Parathyroid adenoma (tissue), 2 donors: ENCODE measurements around the gene DEPDC7.
"Not testable (repeated sequence)": the region's sequence is repeated elsewhere in the genome, so short reads cannot be mapped to it uniquely, and the experiment has no call there.

ENCODE experiments used
- H2AFZ ChIP-seq: fragments of 300-600 bp; sonication (generic); one replicate; pipeline ENCODE4 v1.7.0; 2017; ENCODE audit warnings: antibody characterized with exemption, mild to moderate bottlenecking
- H3K27ac ChIP-seq: fragments of 300-600 bp; sonication (generic); one replicate; pipeline ENCODE4 v1.7.0; 2017
- H3K27me3 ChIP-seq: fragments of 300-600 bp; sonication (generic); one replicate; pipeline ENCODE4 v1.7.0; 2017; ENCODE audit warnings: low read length; ENCODE audit not compliant: control insufficient read depth, insufficient read depth
- H3K36me3 ChIP-seq: fragments of 300-600 bp; sonication (generic); one replicate; pipeline ENCODE4 v1.7.0; 2017; ENCODE audit warnings: low read length; ENCODE audit not compliant: control insufficient read depth, insufficient read depth
- H3K4me1 ChIP-seq: fragments of 300-600 bp; sonication (generic); one replicate; pipeline ENCODE4 v1.7.0; 2017; ENCODE audit warnings: control low read depth
- H3K4me2 ChIP-seq: fragments of 300-600 bp; sonication (generic); one replicate; pipeline ENCODE4 v1.7.0; 2017; ENCODE audit warnings: low read length
- H3K4me3 ChIP-seq: fragments of 300-600 bp; sonication (generic); one replicate; pipeline ENCODE4 v1.7.0; 2017; ENCODE audit warnings: low read depth, low read length
- H3K79me2 ChIP-seq: fragments of 300-600 bp; sonication (generic); one replicate; pipeline ENCODE4 v1.7.0; 2017; ENCODE audit warnings: control low read depth
- H3K9ac ChIP-seq: fragments of 300-600 bp; sonication (generic); one replicate; pipeline ENCODE4 v1.7.0; 2017; ENCODE audit warnings: mild to moderate bottlenecking
- H3K9me3 ChIP-seq: fragments of 300-600 bp; sonication (generic); one replicate; pipeline ENCODE4 v1.7.0; 2017; ENCODE audit warnings: low read length; ENCODE audit not compliant: control insufficient read depth
- TF ChIP-seq, protein P1 (sequence below): fragments of 300-600 bp; sonication (generic); IDR thresholded peaks from one replicate; pipeline ENCODE4 v1.7.0; 2017; ENCODE audit warnings: antibody characterized with exemption, mild to moderate bottlenecking
- donor health status: primary hyperparathyroidism.

Gene DEPDC7

DNA sequence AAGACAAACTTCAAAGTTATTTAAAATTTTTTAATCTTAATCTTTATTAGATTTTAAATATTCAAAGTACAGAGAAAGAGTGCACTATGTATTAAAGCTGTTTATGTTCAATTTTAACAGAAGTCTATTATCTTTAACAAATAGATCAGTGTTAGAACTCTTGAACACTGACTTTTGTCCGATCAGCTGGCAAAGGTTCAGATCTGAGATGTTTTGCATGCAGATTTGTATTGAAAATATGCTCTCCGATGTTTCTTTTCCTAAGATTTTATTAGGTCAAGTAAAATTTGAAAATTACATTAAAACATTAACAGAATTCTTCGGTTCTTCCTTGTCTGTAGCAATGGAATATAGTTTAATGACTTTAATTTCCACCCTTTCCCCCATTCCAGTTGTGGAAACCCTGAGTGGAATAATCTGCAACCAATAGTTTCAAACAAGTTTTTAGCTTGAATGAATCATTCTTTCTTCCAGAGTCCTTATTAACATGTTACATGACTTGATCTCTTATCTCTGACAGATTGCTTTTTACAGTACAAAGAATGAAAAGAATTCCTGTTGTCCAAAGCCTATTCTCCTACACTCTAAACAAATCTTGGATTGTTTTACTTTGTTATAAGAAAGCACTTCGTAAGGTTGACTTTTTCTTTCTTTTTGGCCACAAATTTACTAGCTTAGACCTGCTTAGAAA is 12.3 kb downstream of the DEPDC7 start:
- Histone ChIP-seq H3K27me3 (no peaks in the 10 kb centered on the region), H2AFZ (no peak overlapping the region), H3K4me3 (no peak overlapping the region), H3K27ac (no peak overlapping the region), H3K4me1 (no peaks in the 10 kb centered on the region), H3K4me2 (no peak overlapping the region), H3K9ac (no peak overlapping the region), H3K36me3 (no peaks in the 10 kb centered on the region), H3K9me3 (no peaks in the 10 kb centered on the region), H3K79me2 (no peaks in the 10 kb centered on the region)
- TF ChIP-seq, protein P1, sequence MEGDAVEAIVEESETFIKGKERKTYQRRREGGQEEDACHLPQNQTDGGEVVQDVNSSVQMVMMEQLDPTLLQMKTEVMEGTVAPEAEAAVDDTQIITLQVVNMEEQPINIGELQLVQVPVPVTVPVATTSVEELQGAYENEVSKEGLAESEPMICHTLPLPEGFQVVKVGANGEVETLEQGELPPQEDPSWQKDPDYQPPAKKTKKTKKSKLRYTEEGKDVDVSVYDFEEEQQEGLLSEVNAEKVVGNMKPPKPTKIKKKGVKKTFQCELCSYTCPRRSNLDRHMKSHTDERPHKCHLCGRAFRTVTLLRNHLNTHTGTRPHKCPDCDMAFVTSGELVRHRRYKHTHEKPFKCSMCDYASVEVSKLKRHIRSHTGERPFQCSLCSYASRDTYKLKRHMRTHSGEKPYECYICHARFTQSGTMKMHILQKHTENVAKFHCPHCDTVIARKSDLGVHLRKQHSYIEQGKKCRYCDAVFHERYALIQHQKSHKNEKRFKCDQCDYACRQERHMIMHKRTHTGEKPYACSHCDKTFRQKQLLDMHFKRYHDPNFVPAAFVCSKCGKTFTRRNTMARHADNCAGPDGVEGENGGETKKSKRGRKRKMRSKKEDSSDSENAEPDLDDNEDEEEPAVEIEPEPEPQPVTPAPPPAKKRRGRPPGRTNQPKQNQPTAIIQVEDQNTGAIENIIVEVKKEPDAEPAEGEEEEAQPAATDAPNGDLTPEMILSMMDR, result no peak

DNA sequence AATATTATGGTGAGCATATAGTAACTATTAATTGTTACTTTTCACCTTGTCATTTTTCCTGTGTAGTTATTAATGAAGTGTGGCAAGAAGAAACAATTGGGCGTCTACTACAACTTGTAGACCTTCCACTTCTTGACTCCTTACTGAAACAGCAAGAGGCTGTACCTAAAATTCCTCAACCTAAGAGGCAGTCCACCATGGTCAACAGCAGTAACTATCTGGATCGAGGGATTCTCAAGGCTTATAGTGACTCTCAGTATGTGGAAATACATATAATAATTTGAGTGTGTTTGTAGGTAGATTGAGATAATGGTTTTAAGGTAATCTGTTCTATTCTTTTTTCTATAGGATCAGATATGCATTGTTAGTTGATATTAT is 12.8 kb downstream of the DEPDC7 start:
- Histone ChIP-seq H3K79me2 (no peaks in the 10 kb centered on the region), H3K27ac (no peak overlapping the region)

DNA sequence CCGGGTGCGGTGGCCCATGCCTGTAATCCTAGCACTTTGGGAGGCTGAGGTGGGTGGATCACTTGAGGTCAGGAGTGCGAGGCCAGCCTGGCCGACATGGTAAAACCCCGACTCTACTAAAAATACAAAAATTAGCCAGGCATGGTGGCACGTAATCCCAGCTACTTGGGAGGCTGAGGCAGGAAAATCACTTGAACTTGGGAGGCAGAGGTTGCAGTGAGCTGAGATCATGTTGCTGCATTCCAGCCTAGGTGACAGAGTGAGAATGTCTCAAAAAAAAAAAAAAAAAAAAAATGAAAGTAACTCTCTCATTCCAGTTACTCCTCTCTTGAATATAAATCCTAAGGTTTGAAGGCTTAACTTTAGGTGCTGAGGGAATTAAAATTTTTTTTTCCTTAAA is 13.5 kb downstream of the DEPDC7 start:
- H3K9me3 ChIP-seq, H3K4me3 ChIP-seq, H3K9ac ChIP-seq, H3K79me2 ChIP-seq, H3K4me1 ChIP-seq, H3K36me3 ChIP-seq, H2AFZ ChIP-seq, H3K27ac ChIP-seq, H3K27me3 ChIP-seq, H3K4me2 ChIP-seq: not testable (repeated sequence)

More for the DNA sequence above, 12.8 kb downstream of the DEPDC7 start:
- TF ChIP-seq, protein P1, result no peak
- H3K9ac ChIP-seq, result no peak overlapping the region
- H3K4me3 ChIP-seq, result no peak overlapping the region
- no peak overlapping the region for H2AFZ ChIP-seq
- no peaks in the 10 kb centered on the region for H3K9me3 ChIP-seq
- no peak overlapping the region for H3K4me2 ChIP-seq
- H3K4me1 ChIP-seq, result no peaks in the 10 kb centered on the region
- H3K27me3 ChIP-seq, result no peaks in the 10 kb centered on the region
- H3K36me3 ChIP-seq, result no peaks in the 10 kb centered on the region

DNA sequence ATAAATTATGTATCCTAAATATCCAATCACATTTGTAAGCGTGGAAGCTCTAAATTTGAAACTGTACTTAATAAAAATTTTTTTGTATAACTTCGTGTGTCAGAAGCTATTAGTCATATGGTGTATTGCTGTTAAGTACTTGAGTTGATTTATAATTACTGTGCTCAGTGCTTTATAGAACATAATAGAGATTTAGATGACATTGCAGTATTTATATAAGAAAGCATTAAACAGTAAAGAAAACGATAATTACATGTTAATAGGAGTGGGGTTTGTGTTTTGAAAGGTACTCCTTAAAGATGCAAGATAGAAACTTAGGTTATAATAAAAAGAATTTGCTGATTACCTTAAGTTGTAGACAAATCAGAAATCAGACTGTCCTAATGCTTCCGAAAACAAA is 17.8 kb downstream of the DEPDC7 start:
- Histone ChIP-seq H3K27ac (no peak overlapping the region), H3K9ac (no peak overlapping the region), H3K9me3 (no peaks in the 10 kb centered on the region), H3K27me3 (no peaks in the 10 kb centered on the region), H3K79me2 (no peaks in the 10 kb centered on the region), H3K4me1 (no peaks in the 10 kb centered on the region), H3K4me3 (no peak overlapping the region), H2AFZ (no peak overlapping the region), H3K36me3 (no peaks in the 10 kb centered on the region), H3K4me2 (no peak overlapping the region)
- TF ChIP-seq, protein P1, result no peak

DNA sequence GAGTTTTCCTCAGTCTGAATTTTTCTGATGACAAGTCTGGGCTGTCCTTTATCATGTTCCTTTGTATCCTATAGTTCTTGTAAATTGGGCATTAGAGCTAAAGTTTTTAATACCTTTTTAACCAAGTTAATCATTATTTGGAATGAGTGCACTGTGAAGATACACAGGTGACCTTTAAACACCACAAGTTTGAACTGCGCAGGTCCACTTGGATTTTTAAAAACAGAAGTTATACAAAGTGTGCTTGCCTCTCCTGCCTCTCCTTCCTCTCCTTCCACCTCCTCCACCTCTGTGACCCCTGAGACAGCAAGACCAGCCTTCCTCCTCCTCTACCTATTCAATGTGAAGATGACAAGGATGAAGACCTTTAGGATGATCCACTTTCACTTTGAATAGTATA is 19.3 kb downstream of the DEPDC7 start:
- Histone ChIP-seq H2AFZ (no peak overlapping the region), H3K79me2 (no peaks in the 10 kb centered on the region), H3K36me3 (no peaks in the 10 kb centered on the region), H3K4me2 (no peak overlapping the region), H3K27ac (no peak overlapping the region), H3K4me1 (no peaks in the 10 kb centered on the region), H3K9me3 (no peaks in the 10 kb centered on the region), H3K9ac (no peak overlapping the region), H3K27me3 (no peaks in the 10 kb centered on the region), H3K4me3 (no peak overlapping the region)
- TF ChIP-seq, protein P1, result no peak
